GM18498 (cell line): ENCODE measurements around the gene PRRG2.

Source experiments
- ATAC-seq: cut with Tn5 transposase; IDR thresholded peaks from one replicate; pipeline ENCODE4 v1.9.1; 2021; ENCODE audit warnings: mild to moderate bottlenecking, moderate library complexity; ENCODE audit not compliant: unreplicated experiment

Gene PRRG2

DNA sequence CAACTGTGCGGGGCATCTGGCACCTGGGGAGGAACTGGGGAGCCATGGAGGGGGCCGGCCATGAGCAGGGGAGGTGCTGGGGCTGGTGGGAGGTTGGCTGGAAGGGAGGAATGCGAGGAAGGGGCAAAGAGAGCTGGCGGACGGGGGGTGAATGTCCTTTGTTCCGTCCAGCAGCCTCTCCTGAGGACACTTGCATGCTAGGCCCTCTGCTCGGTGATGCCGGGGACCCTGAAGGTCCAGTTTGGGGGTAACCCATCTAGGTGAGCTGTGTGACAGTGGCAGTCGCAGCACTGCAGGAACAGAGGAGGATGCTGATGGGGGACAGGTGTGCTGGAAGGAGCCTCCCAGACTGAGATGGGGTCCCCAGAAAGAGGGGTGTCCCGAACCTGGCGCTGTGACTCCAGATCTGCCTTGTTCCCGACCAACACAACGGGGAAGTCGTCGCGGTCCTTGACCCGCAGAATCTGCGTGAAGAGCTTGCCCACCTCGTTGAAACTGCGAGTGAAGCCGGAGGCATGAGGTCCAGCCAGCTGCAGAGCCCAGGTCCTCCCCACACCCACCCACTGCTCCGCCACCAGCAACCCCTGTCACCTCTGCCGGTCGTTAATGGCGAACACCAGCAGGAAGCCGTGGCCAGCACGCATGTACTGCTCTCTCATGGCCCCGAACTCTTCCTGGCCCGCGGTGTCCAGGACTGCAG is 55.3 kb downstream of the PRRG2 start:
- ATAC-seq, result no peak

DNA sequence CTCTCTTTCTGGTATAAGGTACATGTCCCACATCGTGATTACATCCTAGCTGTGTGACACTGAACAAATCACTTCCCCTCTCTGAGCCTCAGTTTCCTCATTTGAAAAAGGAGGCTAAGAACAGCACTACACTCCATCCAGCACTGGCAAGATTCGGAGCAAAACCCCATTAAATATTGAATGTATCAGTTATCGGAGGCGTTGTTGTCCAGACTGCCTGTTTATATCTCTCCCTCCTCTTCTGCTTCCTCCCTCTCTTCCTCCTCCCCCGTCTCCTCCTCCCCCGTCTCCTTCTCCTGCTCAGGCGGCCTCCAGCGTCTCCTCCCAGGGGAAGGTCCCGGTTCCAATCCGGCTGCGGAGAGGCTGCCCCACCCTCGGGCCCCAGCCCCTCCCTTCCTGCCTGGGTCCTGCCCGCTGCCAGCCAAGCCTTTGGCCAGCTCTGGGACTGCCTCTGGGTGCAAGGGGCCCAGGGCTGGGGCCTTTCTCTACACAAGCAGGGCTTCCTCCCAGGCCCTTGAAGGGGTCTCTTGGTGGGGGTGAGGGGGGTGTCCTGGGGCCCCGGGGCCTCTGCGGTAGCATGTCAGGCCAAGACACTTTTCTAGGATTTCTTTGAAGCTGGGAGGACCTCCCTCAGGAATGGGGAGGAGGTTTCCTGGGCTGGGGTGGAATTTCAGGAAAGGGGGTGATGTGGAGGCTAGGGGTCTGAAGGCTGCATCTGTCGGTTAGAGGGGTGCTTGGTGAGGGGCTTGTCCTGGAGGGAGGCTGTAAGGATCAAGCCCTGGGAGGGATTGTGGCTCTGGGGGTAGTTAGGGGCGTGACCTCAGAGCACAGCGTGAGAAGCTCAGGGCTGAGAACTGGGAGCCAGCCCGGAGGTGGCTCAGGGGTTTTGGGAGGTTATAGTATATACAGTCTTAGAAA is 57.0 kb downstream of the PRRG2 start:
- ATAC-seq, result no peak

DNA sequence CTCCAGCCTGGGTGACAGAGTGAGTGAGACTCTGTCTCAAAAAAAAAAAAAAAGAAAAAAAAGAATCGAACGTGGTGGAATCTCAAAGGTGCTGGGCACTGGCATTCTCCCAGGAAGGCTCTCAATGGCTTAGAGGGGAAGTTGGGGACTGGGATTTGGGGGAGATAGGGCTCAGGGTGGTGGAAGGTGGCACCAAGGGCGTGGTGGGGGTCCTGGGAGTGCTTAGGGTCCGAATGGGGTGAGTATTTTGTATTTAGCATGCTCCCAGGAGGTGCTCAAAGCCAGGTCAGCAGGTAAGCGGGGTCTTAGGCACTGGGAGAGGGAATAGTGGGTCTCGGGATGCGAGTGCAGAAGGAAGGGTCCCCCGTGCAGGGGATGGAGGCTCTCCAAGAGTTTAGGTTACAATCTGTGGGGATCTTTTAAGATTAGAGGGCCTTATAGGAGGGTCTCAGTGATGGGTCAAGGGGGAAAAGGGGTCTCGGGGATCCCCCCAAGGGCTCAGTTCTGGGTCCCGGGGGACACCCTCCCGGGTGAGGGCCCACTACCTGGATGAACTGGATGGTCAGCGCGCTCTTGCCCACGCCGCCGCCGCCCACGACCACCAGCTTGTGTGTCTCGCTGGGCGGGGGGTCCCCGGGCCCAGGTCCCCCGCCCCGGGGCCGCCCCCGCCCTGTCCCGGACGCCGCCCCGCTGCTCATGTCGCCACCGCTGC is 58.4 kb downstream of the PRRG2 start:
- ATAC-seq, result no peak

- peak; percentile 60 for ATAC-seq
Measured at GRCh38 chr19:49640113-49640898, 59.2 kb downstream of the PRRG2 start, which contains the start of gene RRAS. RRAS (minus strand) TSS chr19:49640143; CDS start chr19:49640098, 45 bp downstream.
